ENCODE results near the gene SRSF4.

DNA sequence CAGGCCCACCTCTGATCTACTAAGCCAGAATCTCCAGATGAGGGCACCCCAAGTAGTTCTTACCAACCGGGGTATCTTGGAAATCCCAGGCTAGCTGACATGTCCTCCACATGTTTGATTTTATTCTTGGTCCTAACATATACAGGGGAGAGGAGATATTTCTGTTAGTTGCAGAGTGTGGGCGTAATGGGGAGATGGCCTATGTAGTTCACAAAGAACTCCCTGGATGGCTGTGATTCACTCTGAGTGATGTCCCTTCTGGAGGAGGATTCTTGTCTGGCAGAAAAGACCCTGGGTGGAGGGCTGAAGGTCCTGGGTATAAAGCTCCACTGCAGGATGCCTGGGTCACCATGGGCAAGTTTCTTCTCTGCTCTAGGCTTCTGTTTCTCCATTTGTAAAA lies 35.9 kb upstream of the SRSF4 start:
- TF ChIP-seq CTCF (conservative IDR thresholded peaks at IDR 0.05 in 1 of 2, IDR thresholded peaks at IDR 0.05 in 1 of 2; ENCODE audit: extremely low read depth in 1 of 2, insufficient read depth in 1 of 2, low read depth in 1 of 2, low read length in 2 of 2) (no peak), EZH2 (IDR thresholded peaks at IDR 0.05; ENCODE audit: borderline replicate concordance, low read length) (no peak)

Measured in mammary epithelial cell (primary cell).